Ecto neural progenitor cell (in vitro differentiated cells): ENCODE results near the gene TCFL5.
"Not testable (repeated sequence)": the region's sequence is repeated elsewhere in the genome, so short reads cannot be mapped to it uniquely, and the experiment has no call there.

ENCODE experiments used
- DNase-seq: peaks from one replicate; pipeline ENCODE4 v3.0.0-alpha.2; 2018; ENCODE audit warnings: low spot score

Gene TCFL5

GRCh38 chr20:62854121-62854520 lies 7.5 kb downstream of the TCFL5 start:
- no peak for DNase-seq

GRCh38 chr20:62853304-62853703 lies 8.3 kb downstream of the TCFL5 start:
- DNase-seq = not testable (repeated sequence)

GRCh38 chr20:62852841-62853240 lies 8.8 kb downstream of the TCFL5 start:
- no peak for DNase-seq

- DNase-seq = no peak
Measured at GRCh38 chr20:62852196-62852595, 9.4 kb downstream of the TCFL5 start.

GRCh38 chr20:62850333-62850974 lies 11.2 kb downstream of the TCFL5 start:
- DNase-seq = peak; percentile 54

- no peak for DNase-seq
Measured at GRCh38 chr20:62849431-62849830, 12.2 kb downstream of the TCFL5 start.

- not testable (repeated sequence) for DNase-seq
Measured at GRCh38 chr20:62848917-62849316, 12.7 kb downstream of the TCFL5 start.

- DNase-seq = no peak
Measured at GRCh38 chr20:62846166-62846890, 15.3 kb downstream of the TCFL5 start.

- DNase-seq = no peak
Measured at GRCh38 chr20:62845416-62846160, 16.0 kb downstream of the TCFL5 start.

GRCh38 chr20:62844182-62844581 lies 17.4 kb downstream of the TCFL5 start:
- no peak for DNase-seq

GRCh38 chr20:62843656-62844055 lies 18.0 kb downstream of the TCFL5 start:
- DNase-seq = no peak

- DNase-seq = no peak
Measured at GRCh38 chr20:62841705-62842212, 19.9 kb downstream of the TCFL5 start.

- DNase-seq = no peak
Measured at GRCh38 chr20:62840244-62841197, 21.1 kb downstream of the TCFL5 start.

- no peak for DNase-seq
Measured at GRCh38 chr20:62839816-62840215, 21.8 kb downstream of the TCFL5 start.

- no peak for DNase-seq
Measured at GRCh38 chr20:62839261-62839660, 22.4 kb downstream of the TCFL5 start.

- no peak for DNase-seq
Measured at GRCh38 chr20:62838128-62838891, 23.3 kb downstream of the TCFL5 start.

- no peak for DNase-seq
Measured at GRCh38 chr20:62837790-62838127, 23.9 kb downstream of the TCFL5 start.

- no peak for DNase-seq
Measured at GRCh38 chr20:62836967-62837490, 24.6 kb downstream of the TCFL5 start.

- DNase-seq = peak; percentile 47
Measured at GRCh38 chr20:62835931-62836861, 25.4 kb downstream of the TCFL5 start.
